NT2/D1 (cell line): ENCODE data around the gene NRAS.

Experiments
- DNase-seq: peaks from one replicate; pipeline ENCODE4 v3.0.0-alpha.2; 2011; ENCODE audit warnings: low read depth, low spot score
- H3K27me3 ChIP-seq: 2 replicates; pipeline ENCODE4 v1.6.0; 2011; ENCODE audit warnings: mild to moderate bottlenecking; ENCODE audit not compliant: insufficient read length, insufficient read depth
- H3K36me3 ChIP-seq: 2 replicates; pipeline ENCODE4 v1.6.1; 2011; ENCODE audit warnings: mild to moderate bottlenecking, low read length, mixed read lengths; ENCODE audit not compliant: insufficient read depth, insufficient read length
- H3K4me1 ChIP-seq: 2 replicates; pipeline ENCODE4 v1.5.1; 2011; ENCODE audit not compliant: insufficient read depth, insufficient read length
- H3K4me3 ChIP-seq: 2 replicates; pipeline ENCODE4 v1.5.1; 2011; ENCODE audit warnings: low read depth; ENCODE audit not compliant: insufficient read length
- H3K9ac ChIP-seq: 2 replicates; pipeline ENCODE4 v1.6.0; 2011; ENCODE audit warnings: low read depth; ENCODE audit not compliant: insufficient read length
- H3K9me3 ChIP-seq: 2 replicates; pipeline ENCODE4 v1.5.1; 2011; ENCODE audit warnings: mild to moderate bottlenecking, low read length; ENCODE audit not compliant: insufficient read depth
- SUZ12 ChIP-seq: IDR thresholded peaks from 2 replicates; pipeline ENCODE4 v1.6.1; 2011; ENCODE audit not compliant: insufficient read length, insufficient read depth; ENCODE audit errors: extremely low read depth
- YY1 ChIP-seq: IDR thresholded peaks from 2 replicates; pipeline ENCODE4 v1.6.1; 2011; ENCODE audit not compliant: insufficient read length, insufficient read depth
- ZNF274 ChIP-seq: IDR thresholded peaks from 2 replicates; pipeline ENCODE4 v1.6.1; 2011; ENCODE audit warnings: mild to moderate bottlenecking, low read depth, low read length

Gene NRAS

DNA sequence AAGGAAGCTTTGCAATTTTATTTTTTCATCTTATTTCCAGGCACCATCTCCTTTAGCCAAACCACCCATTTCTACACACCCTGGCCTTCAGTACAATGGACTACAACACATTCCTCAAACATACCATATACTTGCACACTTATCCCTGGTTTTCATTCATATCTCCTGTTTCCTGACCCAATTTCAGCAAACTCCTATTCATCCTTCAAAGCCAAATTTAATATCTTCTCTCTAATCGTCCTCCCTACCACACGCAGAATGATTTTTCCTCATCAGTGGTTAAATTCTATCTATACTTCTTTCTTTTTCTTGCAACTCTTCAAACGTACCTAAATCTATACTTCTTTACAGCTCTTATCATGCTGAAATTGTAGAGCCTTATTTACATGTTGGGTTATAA is 49.6 kb downstream of the NRAS start:
- no peak overlapping the region for H3K4me3 ChIP-seq

DNA sequence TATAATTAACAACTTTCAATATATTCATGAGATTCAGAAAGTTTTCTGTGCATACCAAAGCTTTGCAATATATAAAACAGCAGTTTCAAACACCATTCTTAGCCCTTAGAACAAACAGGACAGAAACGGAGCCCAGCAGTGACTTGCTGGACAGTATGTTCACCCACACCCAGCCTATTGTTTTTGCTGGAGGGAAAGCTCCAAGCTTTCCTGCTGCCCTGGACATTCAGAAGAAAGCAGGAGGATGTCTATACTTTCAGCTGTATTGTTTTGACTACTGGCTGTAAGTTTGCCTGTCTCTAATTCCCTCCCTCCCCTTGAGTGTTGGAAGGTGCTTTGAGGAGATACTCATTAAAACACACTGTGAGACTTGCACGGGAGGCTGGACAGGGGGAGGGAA is 56.3 kb downstream of the NRAS start:
- Histone ChIP-seq H3K9me3 (no peaks in the 10 kb centered on the region), H3K4me1 (no peaks in the 10 kb centered on the region), H3K36me3 (no peaks in the 10 kb centered on the region), H3K4me3 (no peak overlapping the region), H3K9ac (no peak overlapping the region), H3K27me3 (no peaks in the 10 kb centered on the region)
- TF ChIP-seq SUZ12: no peak
- no peak for TF ChIP-seq ZNF274
- TF ChIP-seq YY1: no peak
- no peak for DNase-seq

More for the DNA sequence above, 49.6 kb downstream of the NRAS start:
- Histone ChIP-seq H3K27me3 (peaks cover 27% of the 10 kb centered on the region), H3K36me3 (no peaks in the 10 kb centered on the region), H3K4me1 (no peaks in the 10 kb centered on the region), H3K9me3 (no peaks in the 10 kb centered on the region), H3K9ac (no peak overlapping the region)
- no peak for DNase-seq
- TF ChIP-seq SUZ12: no peak
- no peak for TF ChIP-seq ZNF274
- TF ChIP-seq YY1: no peak
